K562 (cell line): ENCODE data around the gene IMPDH2.

Source experiments
- CCAR2 ChIP-seq: fragments of 200-400 bp; formaldehyde crosslinking; IDR thresholded peaks from 2 replicates; pipeline ENCODE4 v1.6.1; 2017; ENCODE audit warnings: mild to moderate bottlenecking, low read depth, low read length
- DPF2 ChIP-seq: fragments of 450-650 bp; IDR thresholded peaks from 2 replicates; pipeline ENCODE4 v1.6.1; 2016
- FOS ChIP-seq: IDR thresholded peaks from 3 replicates; pipeline ENCODE4 v1.6.1; 2011; ENCODE audit not compliant: insufficient read length; ENCODE audit errors: extremely low read depth
- GATA2 ChIP-seq: sonication (generic); formaldehyde crosslinking; IDR thresholded peaks from 2 replicates; pipeline ENCODE4 v1.4.0; 2020; ENCODE audit warnings: mild to moderate bottlenecking, missing genetic modification reagents
- NR2C2 ChIP-seq, 2 experiments: fragments of 200-800 bp in 1 of 2; sonication (Bioruptor generic) in 1 of 2; sonication (generic) in 1 of 2; formaldehyde crosslinking in 1 of 2; IDR thresholded peaks; 2 replicates each; pipeline versions ENCODE4 v1.6.1 to v1.8.0; 2016 to 2022; ENCODE audit warnings: mild to moderate bottlenecking in 1 of 2, missing compliant biosample characterization in 1 of 2, missing genetic modification characterization in 1 of 2, missing genetic modification reagents in 1 of 2
- POLR2A ChIP-seq: fragments of 450-650 bp; conservative IDR thresholded peaks from 2 replicates; pipeline ENCODE4 v1.6.1; 2016
- POLR2AphosphoS5 ChIP-seq: IDR thresholded peaks from 2 replicates; pipeline ENCODE4 v1.6.1; 2011; ENCODE audit warnings: mild to moderate bottlenecking, low read depth, low read length, moderate library complexity; ENCODE audit not compliant: control insufficient read depth, insufficient read depth
- SMARCC2 ChIP-seq: fragments of 450-650 bp; IDR thresholded peaks from 2 replicates; pipeline ENCODE4 v1.6.1; 2017; ENCODE audit warnings: antibody characterized with exemption, moderate library complexity, mild to moderate bottlenecking, low read depth
- SPI1 ChIP-seq: IDR thresholded peaks from 2 replicates; pipeline ENCODE4 v1.6.1; 2011; ENCODE audit warnings: low read depth, low read length, control low read depth, borderline replicate concordance
- TF ChIP-seq, protein P1 (sequence below): sonication (generic); formaldehyde crosslinking; IDR thresholded peaks from 2 replicates; pipeline ENCODE4 v1.8.1; 2022; ENCODE audit warnings: missing genetic modification reagents
- TF ChIP-seq, protein P2 (sequence below): sonication (generic); formaldehyde crosslinking; IDR thresholded peaks from 2 replicates; pipeline ENCODE4 v1.8.1; 2022; ENCODE audit warnings: missing genetic modification reagents

DNA sequence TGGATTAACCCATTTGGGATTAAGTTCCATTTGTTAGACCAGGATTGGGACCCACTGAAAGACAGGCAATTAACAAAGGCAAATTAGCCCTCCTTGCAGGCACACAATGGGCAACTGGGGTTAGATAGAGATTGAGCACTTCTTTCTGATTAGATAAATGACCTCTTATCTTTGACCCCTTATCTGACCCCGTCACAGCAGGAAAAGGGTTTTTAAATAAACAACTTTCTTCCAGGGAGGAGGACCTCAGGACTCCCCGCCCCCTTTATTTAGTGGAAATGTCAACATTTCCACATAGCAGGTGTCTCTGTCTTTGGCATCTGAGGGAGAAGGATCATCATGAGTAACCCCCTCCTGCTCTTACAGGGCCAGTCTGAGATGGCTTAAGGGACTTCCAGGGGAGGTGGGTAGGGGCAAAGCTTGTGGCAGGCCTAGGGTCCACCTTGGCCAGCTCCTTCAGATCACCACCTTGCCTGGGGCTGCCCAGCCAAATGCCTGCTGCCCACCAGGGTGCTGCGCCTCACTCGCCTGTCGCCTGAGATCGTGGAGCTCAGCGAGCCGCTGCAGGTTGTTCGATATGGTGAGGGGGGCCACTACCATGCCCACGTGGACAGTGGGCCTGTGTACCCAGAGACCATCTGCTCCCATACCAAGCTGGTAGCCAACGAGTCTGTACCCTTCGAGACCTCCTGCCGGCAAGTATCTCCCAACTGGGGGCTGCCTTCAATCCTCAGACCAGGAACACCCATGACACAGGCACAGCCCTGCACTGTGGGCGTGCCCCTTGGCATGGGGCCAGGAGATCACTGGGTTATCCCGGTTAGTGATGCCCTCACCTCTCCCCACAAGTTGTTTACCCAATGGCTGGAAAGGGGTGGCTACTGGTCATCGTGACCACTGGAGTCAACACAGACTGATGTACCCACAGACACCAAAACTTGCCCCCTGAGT, 24.6 kb downstream of the IMPDH2 start:
- no peak for TF ChIP-seq SPI1
- TF ChIP-seq DPF2: no peak
- TF ChIP-seq, protein P1, sequence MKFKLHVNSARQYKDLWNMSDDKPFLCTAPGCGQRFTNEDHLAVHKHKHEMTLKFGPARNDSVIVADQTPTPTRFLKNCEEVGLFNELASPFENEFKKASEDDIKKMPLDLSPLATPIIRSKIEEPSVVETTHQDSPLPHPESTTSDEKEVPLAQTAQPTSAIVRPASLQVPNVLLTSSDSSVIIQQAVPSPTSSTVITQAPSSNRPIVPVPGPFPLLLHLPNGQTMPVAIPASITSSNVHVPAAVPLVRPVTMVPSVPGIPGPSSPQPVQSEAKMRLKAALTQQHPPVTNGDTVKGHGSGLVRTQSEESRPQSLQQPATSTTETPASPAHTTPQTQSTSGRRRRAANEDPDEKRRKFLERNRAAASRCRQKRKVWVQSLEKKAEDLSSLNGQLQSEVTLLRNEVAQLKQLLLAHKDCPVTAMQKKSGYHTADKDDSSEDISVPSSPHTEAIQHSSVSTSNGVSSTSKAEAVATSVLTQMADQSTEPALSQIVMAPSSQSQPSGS: no peak
- TF ChIP-seq, protein P2, sequence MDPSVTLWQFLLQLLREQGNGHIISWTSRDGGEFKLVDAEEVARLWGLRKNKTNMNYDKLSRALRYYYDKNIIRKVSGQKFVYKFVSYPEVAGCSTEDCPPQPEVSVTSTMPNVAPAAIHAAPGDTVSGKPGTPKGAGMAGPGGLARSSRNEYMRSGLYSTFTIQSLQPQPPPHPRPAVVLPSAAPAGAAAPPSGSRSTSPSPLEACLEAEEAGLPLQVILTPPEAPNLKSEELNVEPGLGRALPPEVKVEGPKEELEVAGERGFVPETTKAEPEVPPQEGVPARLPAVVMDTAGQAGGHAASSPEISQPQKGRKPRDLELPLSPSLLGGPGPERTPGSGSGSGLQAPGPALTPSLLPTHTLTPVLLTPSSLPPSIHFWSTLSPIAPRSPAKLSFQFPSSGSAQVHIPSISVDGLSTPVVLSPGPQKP (CRISPR knock-in tag): no peak
- TF ChIP-seq CCAR2: no peak
- TF ChIP-seq FOS: no peak
- TF ChIP-seq GATA2 (CRISPR knock-in tag): no peak
- no peak for TF ChIP-seq SMARCC2
- no peak for TF ChIP-seq NR2C2 (CRISPR knock-in tag; IDR thresholded peaks at IDR 0.05)
- TF ChIP-seq NR2C2 (tag; IDR thresholded peaks at IDR 0.05): no peak
- TF ChIP-seq POLR2AphosphoS5: no peak
- TF ChIP-seq POLR2A: no peak
